GM12878 (cell line): Measurements from ENCODE around the gene GPN2.

ENCODE experiments used
- EZH2 ChIP-seq: IDR thresholded peaks from 2 replicates; pipeline ENCODE4 v1.6.1; 2012; ENCODE audit warnings: low read depth, mild to moderate bottlenecking, control low read depth, inconsistent platforms, low read length, borderline replicate concordance; ENCODE audit not compliant: control insufficient read depth
- MYC ChIP-seq: IDR thresholded peaks from 2 replicates; pipeline ENCODE4 v1.6.1; 2011; ENCODE audit warnings: mild to moderate bottlenecking, low read length, moderate library complexity, inconsistent platforms; ENCODE audit not compliant: insufficient read depth, insufficient replicate concordance, insufficient read length, severe bottlenecking
- NR2C1 ChIP-seq: fragments of 450-650 bp; IDR thresholded peaks from 2 replicates; pipeline ENCODE4 v1.6.1; 2017; ENCODE audit warnings: antibody characterized with exemption, mild to moderate bottlenecking, moderate library complexity
- ZNF24 ChIP-seq: fragments of 450-650 bp; IDR thresholded peaks from 2 replicates; pipeline ENCODE4 v1.6.1; 2017; ENCODE audit warnings: antibody characterized with exemption, mild to moderate bottlenecking
- TF ChIP-seq, protein P1 (sequence below), 3 experiments: IDR thresholded peaks in 2 of 3; conservative IDR thresholded peaks in 1 of 3; 2 replicates each; pipeline ENCODE4 v1.5.1; 2011; ENCODE audit warnings: low read depth in 3 of 3, low read length in 3 of 3, mild to moderate bottlenecking in 3 of 3, control low read depth in 2 of 3, moderate library complexity in 2 of 3, inconsistent platforms in 1 of 3, mixed read lengths in 1 of 3; ENCODE audit not compliant: control insufficient read depth in 2 of 3, insufficient read depth in 1 of 3; ENCODE audit errors: extremely low read depth in 1 of 3
- TF ChIP-seq, protein P2 (sequence below): fragments of 450-650 bp; formaldehyde crosslinking; IDR thresholded peaks from 2 replicates; pipeline ENCODE4 v1.4.0; 2020; ENCODE audit warnings: mild to moderate bottlenecking, moderate library complexity
- TF ChIP-seq, protein P3 (sequence below): IDR thresholded peaks from 2 replicates; pipeline ENCODE4 v1.6.1; 2012; ENCODE audit warnings: mild to moderate bottlenecking, low read depth, low read length

DNA sequence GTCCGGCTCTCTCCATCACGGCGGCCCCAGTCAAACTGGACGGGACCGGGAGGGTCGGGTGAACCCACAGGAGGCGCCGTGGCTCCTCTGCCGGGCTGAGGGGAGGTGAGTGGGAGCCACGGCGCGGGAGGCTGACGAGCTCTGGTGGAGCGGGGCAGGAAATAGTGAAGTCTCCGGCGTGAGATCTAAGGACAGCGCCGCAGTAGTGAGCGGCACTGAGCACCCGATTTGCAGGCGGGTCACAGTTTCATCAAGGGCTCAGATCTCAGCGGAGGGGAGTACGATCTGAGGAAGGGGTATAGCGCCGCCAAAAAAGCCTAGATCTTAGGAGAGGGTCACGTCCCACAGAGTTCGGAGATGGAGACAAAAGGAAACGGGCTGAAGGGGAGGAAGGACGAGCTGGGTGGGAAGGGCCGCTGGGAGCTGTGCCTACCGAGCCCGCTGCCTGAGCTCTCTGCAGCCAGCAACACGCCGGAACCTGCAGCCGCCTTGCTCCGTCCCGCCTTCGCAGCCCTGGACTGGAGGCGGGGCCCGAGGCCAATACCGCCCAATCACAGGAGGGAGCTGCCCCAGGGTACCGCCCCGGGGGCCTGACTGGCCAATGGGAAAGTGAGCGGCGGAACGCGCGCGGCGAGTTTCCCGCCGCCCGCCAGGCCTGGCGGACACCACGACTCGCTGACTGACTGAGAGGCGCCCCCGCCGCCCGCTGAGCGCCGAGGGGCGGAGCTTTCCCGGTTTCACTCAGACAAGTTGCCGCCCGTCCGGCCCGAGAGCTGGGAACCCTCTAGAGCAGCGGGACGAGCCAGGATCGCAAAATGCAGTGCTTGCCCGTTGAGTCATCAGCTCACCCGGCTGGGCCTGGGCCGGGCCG, 25.2 kb downstream of the GPN2 start:
- TF ChIP-seq EZH2 (no peak), NR2C1 (no peak), ZNF24 (no peak), MYC (no peak)
- TF ChIP-seq, protein P1, sequence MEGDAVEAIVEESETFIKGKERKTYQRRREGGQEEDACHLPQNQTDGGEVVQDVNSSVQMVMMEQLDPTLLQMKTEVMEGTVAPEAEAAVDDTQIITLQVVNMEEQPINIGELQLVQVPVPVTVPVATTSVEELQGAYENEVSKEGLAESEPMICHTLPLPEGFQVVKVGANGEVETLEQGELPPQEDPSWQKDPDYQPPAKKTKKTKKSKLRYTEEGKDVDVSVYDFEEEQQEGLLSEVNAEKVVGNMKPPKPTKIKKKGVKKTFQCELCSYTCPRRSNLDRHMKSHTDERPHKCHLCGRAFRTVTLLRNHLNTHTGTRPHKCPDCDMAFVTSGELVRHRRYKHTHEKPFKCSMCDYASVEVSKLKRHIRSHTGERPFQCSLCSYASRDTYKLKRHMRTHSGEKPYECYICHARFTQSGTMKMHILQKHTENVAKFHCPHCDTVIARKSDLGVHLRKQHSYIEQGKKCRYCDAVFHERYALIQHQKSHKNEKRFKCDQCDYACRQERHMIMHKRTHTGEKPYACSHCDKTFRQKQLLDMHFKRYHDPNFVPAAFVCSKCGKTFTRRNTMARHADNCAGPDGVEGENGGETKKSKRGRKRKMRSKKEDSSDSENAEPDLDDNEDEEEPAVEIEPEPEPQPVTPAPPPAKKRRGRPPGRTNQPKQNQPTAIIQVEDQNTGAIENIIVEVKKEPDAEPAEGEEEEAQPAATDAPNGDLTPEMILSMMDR (IDR thresholded peaks at IDR 0.05 in 2 of 3, conservative IDR thresholded peaks at IDR 0.05 in 1 of 3; ENCODE audit: control insufficient read depth in 2 of 3, extremely low read depth in 1 of 3, insufficient read depth in 1 of 3, low read depth in 3 of 3, low read length in 3 of 3): no peak
- TF ChIP-seq, protein P2, sequence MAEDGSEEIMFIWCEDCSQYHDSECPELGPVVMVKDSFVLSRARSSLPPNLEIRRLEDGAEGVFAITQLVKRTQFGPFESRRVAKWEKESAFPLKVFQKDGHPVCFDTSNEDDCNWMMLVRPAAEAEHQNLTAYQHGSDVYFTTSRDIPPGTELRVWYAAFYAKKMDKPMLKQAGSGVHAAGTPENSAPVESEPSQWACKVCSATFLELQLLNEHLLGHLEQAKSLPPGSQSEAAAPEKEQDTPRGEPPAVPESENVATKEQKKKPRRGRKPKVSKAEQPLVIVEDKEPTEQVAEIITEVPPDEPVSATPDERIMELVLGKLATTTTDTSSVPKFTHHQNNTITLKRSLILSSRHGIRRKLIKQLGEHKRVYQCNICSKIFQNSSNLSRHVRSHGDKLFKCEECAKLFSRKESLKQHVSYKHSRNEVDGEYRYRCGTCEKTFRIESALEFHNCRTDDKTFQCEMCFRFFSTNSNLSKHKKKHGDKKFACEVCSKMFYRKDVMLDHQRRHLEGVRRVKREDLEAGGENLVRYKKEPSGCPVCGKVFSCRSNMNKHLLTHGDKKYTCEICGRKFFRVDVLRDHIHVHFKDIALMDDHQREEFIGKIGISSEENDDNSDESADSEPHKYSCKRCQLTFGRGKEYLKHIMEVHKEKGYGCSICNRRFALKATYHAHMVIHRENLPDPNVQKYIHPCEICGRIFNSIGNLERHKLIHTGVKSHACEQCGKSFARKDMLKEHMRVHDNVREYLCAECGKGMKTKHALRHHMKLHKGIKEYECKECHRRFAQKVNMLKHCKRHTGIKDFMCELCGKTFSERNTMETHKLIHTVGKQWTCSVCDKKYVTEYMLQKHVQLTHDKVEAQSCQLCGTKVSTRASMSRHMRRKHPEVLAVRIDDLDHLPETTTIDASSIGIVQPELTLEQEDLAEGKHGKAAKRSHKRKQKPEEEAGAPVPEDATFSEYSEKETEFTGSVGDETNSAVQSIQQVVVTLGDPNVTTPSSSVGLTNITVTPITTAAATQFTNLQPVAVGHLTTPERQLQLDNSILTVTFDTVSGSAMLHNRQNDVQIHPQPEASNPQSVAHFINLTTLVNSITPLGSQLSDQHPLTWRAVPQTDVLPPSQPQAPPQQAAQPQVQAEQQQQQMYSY: no peak
- TF ChIP-seq, protein P3, sequence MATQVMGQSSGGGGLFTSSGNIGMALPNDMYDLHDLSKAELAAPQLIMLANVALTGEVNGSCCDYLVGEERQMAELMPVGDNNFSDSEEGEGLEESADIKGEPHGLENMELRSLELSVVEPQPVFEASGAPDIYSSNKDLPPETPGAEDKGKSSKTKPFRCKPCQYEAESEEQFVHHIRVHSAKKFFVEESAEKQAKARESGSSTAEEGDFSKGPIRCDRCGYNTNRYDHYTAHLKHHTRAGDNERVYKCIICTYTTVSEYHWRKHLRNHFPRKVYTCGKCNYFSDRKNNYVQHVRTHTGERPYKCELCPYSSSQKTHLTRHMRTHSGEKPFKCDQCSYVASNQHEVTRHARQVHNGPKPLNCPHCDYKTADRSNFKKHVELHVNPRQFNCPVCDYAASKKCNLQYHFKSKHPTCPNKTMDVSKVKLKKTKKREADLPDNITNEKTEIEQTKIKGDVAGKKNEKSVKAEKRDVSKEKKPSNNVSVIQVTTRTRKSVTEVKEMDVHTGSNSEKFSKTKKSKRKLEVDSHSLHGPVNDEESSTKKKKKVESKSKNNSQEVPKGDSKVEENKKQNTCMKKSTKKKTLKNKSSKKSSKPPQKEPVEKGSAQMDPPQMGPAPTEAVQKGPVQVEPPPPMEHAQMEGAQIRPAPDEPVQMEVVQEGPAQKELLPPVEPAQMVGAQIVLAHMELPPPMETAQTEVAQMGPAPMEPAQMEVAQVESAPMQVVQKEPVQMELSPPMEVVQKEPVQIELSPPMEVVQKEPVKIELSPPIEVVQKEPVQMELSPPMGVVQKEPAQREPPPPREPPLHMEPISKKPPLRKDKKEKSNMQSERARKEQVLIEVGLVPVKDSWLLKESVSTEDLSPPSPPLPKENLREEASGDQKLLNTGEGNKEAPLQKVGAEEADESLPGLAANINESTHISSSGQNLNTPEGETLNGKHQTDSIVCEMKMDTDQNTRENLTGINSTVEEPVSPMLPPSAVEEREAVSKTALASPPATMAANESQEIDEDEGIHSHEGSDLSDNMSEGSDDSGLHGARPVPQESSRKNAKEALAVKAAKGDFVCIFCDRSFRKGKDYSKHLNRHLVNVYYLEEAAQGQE: no peak
